H1 (cell line): ENCODE data around the gene TECPR2. TPM values are rescaled to one million over a fixed set of nuclear protein-coding genes. Genes with fewer than 3 reads are reported as not detected.

ENCODE experiments used
- ASH2L ChIP-seq: fragments of 200-600, 300-600 bp; sonication (generic); IDR thresholded peaks from one replicate; pipeline ENCODE4 v1.7.1; 2017; ENCODE audit warnings: low read length
- CHD7 ChIP-seq: fragments of 300-600 bp; sonication (generic); IDR thresholded peaks from 2 replicates; pipeline ENCODE4 v1.7.1; 2012; ENCODE audit warnings: low read length, moderate library complexity, mild to moderate bottlenecking, inconsistent platforms; ENCODE audit not compliant: insufficient replicate concordance
- CTBP2 ChIP-seq: IDR thresholded peaks from 2 replicates; pipeline ENCODE4 v1.7.0; 2011; ENCODE audit warnings: borderline replicate concordance, mild to moderate bottlenecking, moderate library complexity, mixed read lengths, low read length; ENCODE audit not compliant: insufficient read depth, insufficient read length
- EGR1 ChIP-seq: IDR thresholded peaks from 2 replicates; pipeline ENCODE4 v1.6.1; 2011; ENCODE audit warnings: low read depth, low read length, borderline replicate concordance
- PHF8 ChIP-seq: fragments of 200-600 bp; sonication (generic); conservative IDR thresholded peaks from 2 replicates; pipeline ENCODE4 v1.7.1; 2012; ENCODE audit warnings: low read depth, mild to moderate bottlenecking, inconsistent platforms, low read length, moderate library complexity
- RAD21 ChIP-seq, 2 experiments: IDR thresholded peaks in 1 of 2; conservative IDR thresholded peaks in 1 of 2; 2 replicates each; pipeline ENCODE4 v1.6.1; 2011; ENCODE audit warnings: low read depth in 2 of 2, low read length in 2 of 2, improper control_type of control experiment in 1 of 2, inconsistent platforms in 1 of 2, mild to moderate bottlenecking in 1 of 2, moderate library complexity in 1 of 2
- TEAD4 ChIP-seq: IDR thresholded peaks from 2 replicates; pipeline ENCODE4 v1.6.1; 2012; ENCODE audit warnings: low read depth, low read length, inconsistent platforms, mixed read lengths
- polyA plus RNA-seq, 7 experiments: library from polyadenylated mRNA; depleted of rRNA in 3 of 7; stranded (reverse) in 5 of 7; unstranded in 2 of 7; fragments of >200 nt in 5 of 7; fragments of 200-250 nt in 2 of 7; gene quantifications; 1 replicate in 5 of 7; 2 replicates in 1 of 7; 4 replicates in 1 of 7; pipeline versions ENCODE4 v1.2.1 to v1.2.3, GENCODE V29; 2011 to 2013; ENCODE audit warnings: missing spikeins in 2 of 7, mixed read lengths in 2 of 7
- total RNA-seq: library from RNA; stranded (reverse); fragmentation: NEBNext Ultra II Directional; extraction: Animal tissue kit (Norgen Biotek cat#: 25700); gene quantifications from 2 replicates; pipeline ENCODE4 v1.2.1, GENCODE V29; 2021
- TF ChIP-seq, protein P1 (sequence below): IDR thresholded peaks from 2 replicates; pipeline ENCODE4 v1.6.1; 2011; ENCODE audit warnings: low read length, improper control_type of control experiment

Gene TECPR2
- total and polyA plus RNA-seq, 2 of the 8 experiments (the other 6 are each of a cell fraction or from before 2014, with no cell fraction given): 6.8 to 19.4 TPM

DNA sequence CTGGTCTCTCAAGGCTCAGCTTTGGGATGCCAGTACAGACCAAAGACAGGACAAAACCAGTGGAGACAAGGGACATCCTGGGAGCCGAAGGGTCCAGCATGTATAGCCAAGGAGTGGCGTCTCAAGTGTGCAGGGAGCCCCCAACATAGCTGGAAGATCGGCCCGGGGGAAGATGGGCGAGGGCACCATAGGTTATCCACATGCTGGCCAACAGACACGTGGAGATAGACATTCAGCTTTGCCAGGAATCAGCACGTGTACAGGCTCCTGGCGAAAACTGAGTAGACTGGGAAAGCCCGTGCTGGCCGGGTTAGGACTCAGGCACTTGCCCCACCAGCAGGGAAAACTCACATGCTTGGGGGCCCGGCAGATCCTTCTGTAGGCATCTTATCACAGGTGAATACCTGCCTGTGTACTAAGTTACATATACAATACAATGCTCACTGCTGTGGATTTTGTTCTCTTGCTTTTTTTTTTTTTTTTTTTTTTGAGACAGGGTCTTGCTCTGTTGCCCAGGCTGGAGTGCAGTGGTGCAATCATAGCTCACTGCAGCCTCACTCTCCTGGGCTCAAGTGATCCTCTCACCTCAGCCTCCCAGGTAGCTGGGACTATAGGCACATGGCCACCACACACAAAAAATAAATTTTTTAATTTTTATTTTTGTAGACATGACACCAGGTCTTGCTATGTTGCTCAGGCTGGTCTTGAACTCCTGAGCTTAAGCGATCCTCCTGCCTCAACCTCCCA, 152.4 kb downstream of the TECPR2 start (continued):
- TF ChIP-seq CHD7: no peak
- no peak for TF ChIP-seq EGR1
- TF ChIP-seq CTBP2: no peak
- no peak for TF ChIP-seq PHF8
- TF ChIP-seq ASH2L: no peak
- no peak for TF ChIP-seq RAD21 (IDR thresholded peaks at IDR 0.05 in 1 of 2, conservative IDR thresholded peaks at IDR 0.05 in 1 of 2; ENCODE audit: low read depth in 2 of 2, low read length in 2 of 2)
- TF ChIP-seq, protein P1, sequence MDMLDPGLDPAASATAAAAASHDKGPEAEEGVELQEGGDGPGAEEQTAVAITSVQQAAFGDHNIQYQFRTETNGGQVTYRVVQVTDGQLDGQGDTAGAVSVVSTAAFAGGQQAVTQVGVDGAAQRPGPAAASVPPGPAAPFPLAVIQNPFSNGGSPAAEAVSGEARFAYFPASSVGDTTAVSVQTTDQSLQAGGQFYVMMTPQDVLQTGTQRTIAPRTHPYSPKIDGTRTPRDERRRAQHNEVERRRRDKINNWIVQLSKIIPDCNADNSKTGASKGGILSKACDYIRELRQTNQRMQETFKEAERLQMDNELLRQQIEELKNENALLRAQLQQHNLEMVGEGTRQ: no peak
- no peak for TF ChIP-seq TEAD4
